Measurements from ENCODE around the gene YIPF3. TPM values are rescaled to one million over a fixed set of nuclear protein-coding genes. Genes with fewer than 3 reads are reported as not detected.
"Not testable (repeated sequence)": the region's sequence is repeated elsewhere in the genome, so short reads cannot be mapped to it uniquely, and the experiment has no call there.

Gene YIPF3
- total RNA-seq, 2 experiments from 2014 or later: 26.2 to 26.5 TPM

DNA sequence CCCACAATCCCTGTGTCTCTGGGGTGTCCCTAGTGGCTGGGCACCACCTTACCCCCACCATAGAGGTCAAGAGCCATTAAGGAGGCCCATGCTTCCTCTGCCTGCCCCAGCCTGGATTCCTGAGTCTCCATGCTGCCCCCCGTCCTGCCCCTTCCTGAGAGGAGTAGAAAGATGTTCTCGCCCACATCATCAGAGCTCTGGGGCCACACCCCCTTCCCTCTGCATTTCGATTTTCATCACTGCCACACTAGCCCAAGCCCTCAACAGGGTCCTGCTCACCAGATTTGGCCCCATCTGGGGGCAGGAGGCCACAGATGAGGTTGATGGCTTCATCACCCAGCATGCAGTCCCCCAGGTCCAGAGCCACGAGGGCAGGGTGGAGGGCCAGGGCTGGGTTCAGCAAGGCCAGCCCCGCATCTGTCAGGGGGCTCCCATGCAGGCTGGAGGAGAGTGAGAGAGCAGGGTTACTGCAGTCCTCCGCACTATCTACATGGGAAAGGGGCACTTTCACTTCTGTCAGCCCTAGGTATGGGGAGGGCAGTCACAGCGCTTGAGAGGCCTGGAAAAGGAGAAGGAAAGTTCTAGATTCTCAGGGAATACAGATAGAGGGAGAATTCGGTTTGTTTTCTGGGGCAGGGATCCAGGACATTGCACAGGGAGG, 8.1 kb downstream of the YIPF3 start:
- intact Hi-C loops (cut with micrococcal nuclease): loop anchor here (1.0 to 10.0 kb wide), 3 partner anchors 139 to 606 kb away; partner anchors contain the start of genes PTK7 and ZNF318
- no peaks in the 10 kb centered on the region for H3K9me3 Mint-ChIP-seq

DNA sequence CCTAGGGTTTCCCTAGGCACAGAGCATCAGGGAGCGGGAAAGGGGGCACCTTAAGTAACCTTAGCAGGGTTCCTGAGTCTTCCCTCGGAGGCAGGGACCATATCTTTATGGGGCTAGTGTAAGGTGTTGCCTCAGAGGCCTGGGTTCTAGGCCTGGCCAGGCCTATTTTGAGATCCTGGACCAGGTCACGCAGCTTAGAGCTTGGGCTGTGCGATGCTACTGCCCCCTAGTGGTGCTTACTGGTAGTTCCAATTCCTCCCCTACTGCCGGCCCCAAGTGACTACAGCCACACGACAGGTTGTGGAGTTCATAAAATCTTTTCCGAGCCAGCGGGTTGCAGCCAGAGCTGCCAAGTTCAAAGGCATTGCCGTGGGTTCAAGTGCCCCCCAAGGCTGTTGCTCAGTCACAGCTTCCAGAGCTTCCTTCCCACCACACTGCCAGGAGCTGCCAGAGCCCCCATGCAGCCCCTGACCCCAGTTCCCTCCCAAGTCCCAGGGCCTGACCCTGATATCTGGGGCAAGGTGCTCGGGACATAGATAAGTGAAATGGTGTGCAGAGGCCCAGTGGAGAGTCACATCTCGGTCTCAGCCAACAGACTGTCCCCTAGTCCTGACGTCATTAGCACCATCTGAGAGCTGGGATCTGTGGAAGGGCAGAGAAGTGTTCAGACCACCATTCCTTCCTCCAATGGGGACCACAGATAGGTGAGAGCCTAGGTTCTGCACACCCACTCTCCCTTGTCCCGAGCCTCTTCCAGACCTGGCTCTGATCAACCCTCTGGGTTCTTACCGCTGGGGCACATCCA, 9.9 kb downstream of the YIPF3 start:
- CTCF ChIA-PET: interaction anchor here (0.7 to 5.0 kb wide), 44 partner anchors 8 to 282 kb away, joined by 3 to 69 read pairs (median 4); partner anchors contain the start of genes CRIP3, DLK2, DNPH1 and POLR1C
- peaks cover 8% of the 10 kb centered on the region for H3K36me3 Mint-ChIP-seq (ENCODE audit: low read depth)
- H3K4me3 Mint-ChIP-seq: no peak overlapping the region
- intact Hi-C loops (cut with micrococcal nuclease): loop anchor here (1.0 to 10.0 kb wide), 5 partner anchors 52 to 605 kb away; partner anchors contain the start of genes DLK2 and PTK7
- DNase-seq: peak; percentile 89
- H3K27me3 Mint-ChIP-seq (ENCODE audit: low read depth): peaks cover 14% of the 10 kb centered on the region
- H3K27ac Mint-ChIP-seq: no peak overlapping the region
- no peaks in the 10 kb centered on the region for H3K9me3 Mint-ChIP-seq
- H3K4me1 Mint-ChIP-seq (ENCODE audit: low read depth): peaks cover 5% of the 10 kb centered on the region

More for the DNA sequence above, 8.1 kb downstream of the YIPF3 start:
- H3K36me3 Mint-ChIP-seq (ENCODE audit: low read depth): peaks cover 7% of the 10 kb centered on the region
- CTCF ChIA-PET: interaction anchor here (0.8 to 5.0 kb wide), 16 partner anchors 9 to 279 kb away, joined by 3 to 69 read pairs (median 10); partner anchors contain the start of genes CRIP3, DLK2, DNPH1 and POLR1C
- H3K4me1 Mint-ChIP-seq (ENCODE audit: low read depth): peaks cover 8% of the 10 kb centered on the region
- H3K27ac Mint-ChIP-seq: no peak overlapping the region
- DNase-seq: no peak
- peaks cover 14% of the 10 kb centered on the region for H3K27me3 Mint-ChIP-seq (ENCODE audit: low read depth)
- peak overlapping the region; percentile 68 for H3K4me3 Mint-ChIP-seq

DNA sequence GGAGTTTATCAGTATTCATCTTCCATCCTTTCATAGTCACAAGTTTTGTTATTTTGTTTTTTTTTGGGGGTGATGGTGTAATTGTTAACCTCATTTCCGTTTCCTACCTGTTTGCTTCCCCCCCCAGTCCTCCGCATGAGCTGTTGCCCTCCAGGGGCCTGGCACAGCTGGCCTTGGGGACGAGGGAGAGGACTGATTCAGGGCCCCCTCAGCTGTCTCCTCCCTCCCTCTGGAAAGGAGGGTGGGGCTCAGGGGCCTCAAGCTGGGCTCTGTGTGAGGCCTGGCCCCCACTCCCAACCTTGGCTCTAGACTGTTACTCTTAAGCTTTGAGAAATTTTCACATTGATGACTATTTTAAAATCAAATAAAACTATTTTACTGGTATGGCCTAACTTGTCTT, 10.6 kb downstream of the YIPF3 start:
- Mint-ChIP-seq H3K4me3 (no peak overlapping the region), H3K27ac (no peak overlapping the region), H3K27me3 (ENCODE audit: low read depth) (peaks cover 14% of the 10 kb centered on the region), H3K9me3 (no peaks in the 10 kb centered on the region), H3K36me3 (ENCODE audit: low read depth) (peaks cover 6% of the 10 kb centered on the region), H3K4me1 (ENCODE audit: low read depth) (peaks cover 5% of the 10 kb centered on the region)
- intact Hi-C loops (cut with micrococcal nuclease): loop anchor here (1.0 to 10.0 kb wide), 5 partner anchors 51 to 604 kb away; partner anchors contain the start of genes DLK2 and PTK7
- no peak for DNase-seq
- CTCF ChIA-PET: interaction anchor here (0.6 to 5.0 kb wide), 50 partner anchors 8 to 366 kb away, joined by 3 to 69 read pairs (median 4); partner anchors contain the start of genes CRIP3, DLK2, DNPH1 and POLR1C

DNA sequence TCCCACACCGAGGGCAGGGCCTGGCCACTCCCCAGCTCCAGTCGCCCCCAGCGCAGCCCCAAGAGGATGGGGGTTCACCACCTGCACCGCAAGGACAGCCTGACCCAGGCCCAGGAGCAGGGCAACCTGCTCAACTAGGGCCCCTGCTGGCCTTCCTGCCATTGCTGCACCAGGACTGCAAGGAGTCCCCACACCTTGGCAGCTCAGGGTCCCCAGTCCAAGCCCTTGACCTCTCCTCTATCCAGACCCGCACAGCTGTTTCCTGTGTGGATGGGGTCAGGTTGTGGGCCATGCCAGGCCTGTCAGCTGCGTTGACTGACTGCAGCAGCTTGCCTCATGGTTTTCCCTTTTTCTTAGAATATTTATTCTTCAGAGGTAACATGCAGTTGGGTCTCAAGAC, 11.0 kb downstream of the YIPF3 start:
- no peak for DNase-seq
- Mint-ChIP-seq H3K36me3 (ENCODE audit: low read depth) (peaks cover 6% of the 10 kb centered on the region), H3K4me1 (ENCODE audit: low read depth) (peaks cover 5% of the 10 kb centered on the region), H3K27ac (no peak overlapping the region), H3K4me3 (no peak overlapping the region), H3K9me3 (no peaks in the 10 kb centered on the region), H3K27me3 (ENCODE audit: low read depth) (peaks cover 14% of the 10 kb centered on the region)
- CTCF ChIA-PET: interaction anchor here (0.6 to 5.0 kb wide), 45 partner anchors 8 to 365 kb away, joined by 3 to 69 read pairs (median 4); partner anchors contain the start of genes CRIP3, DLK2, DNPH1 and POLR1C
- intact Hi-C loops (cut with micrococcal nuclease): loop anchor here (1.0 to 10.0 kb wide), 5 partner anchors 50 to 603 kb away; partner anchors contain the start of genes DLK2 and PTK7

DNA sequence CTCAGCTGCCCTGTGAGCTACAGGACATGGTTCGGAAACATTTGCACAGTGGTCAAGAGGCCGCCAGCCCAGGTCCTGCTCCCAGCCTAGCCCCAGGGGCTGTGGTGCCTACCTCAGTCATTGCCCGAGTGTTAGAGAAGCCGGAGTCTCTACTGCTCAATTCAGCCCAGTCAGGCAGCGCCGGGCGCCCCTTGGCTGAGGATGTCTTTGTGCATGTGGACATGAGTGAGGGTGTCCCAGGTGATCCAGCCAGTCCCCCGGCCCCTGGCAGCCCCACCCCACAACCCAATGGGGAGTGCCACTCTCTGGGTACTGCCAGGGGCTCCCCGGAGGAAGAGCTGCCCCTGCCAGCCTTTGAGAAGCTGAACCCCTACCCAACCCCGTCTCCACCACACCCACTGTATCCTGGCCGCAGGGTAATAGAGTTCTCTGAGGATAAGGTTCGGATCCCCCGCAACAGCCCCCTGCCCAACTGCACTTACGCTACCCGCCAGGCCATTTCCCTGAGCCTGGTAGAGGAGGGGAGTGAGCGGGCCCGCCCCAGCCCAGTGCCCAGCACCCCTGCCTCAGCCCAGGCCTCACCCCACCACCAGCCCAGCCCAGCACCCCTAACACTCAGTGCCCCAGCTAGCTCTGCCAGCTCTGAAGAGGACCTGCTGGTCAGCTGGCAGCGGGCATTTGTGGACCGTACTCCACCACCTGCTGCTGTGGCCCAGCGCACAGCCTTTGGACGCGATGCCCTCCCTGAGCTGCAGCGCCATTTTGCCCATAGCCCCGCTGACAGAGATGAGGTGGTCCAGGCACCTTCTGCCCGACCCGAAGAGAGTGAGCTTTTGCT, 11.8 kb downstream of the YIPF3 start:
- Mint-ChIP-seq H3K27ac (no peak overlapping the region), H3K4me3 (no peak overlapping the region), H3K9me3 (no peaks in the 10 kb centered on the region), H3K36me3 (ENCODE audit: low read depth) (peaks cover 6% of the 10 kb centered on the region), H3K27me3 (ENCODE audit: low read depth) (peaks cover 14% of the 10 kb centered on the region), H3K4me1 (ENCODE audit: low read depth) (peaks cover 5% of the 10 kb centered on the region)
- DNase-seq: no peak
- CTCF ChIA-PET: interaction anchor here (0.6 to 5.0 kb wide), 20 partner anchors 12 to 404 kb away, joined by 3 to 69 read pairs (median 4); partner anchors contain the start of genes DLK2, DNPH1, POLR1C and SLC22A7
- intact Hi-C loops (cut with micrococcal nuclease): loop anchor here (5.0 to 10.0 kb wide), 2 partner anchors 430 to 603 kb away; partner anchors contain the start of gene PTK7

DNA sequence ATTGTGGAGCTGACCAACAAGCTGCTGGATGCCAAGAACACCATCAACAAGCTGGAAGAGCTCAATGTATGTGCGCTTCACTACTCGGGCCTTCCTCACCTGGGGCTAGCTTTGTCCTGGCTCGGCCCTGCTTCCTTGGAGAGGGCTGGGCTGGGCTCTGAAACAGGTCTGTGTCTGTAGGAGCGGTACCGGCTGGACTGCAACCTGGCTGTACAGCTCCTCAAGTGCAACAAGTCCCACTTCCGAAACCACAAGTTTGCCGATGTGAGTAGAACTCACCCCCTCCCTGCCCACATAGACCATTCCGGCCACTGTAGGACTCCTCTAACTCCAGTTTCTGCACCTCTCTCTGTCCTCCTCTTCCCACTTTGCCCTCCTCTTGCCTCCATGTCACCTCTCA, 13.3 kb downstream of the YIPF3 start:
- H3K27me3 Mint-ChIP-seq (ENCODE audit: low read depth): peaks cover 5% of the 10 kb centered on the region
- no peak overlapping the region for H3K27ac Mint-ChIP-seq
- H3K36me3 Mint-ChIP-seq (ENCODE audit: low read depth): peaks cover 8% of the 10 kb centered on the region
- no peak overlapping the region for H3K4me3 Mint-ChIP-seq
- DNase-seq: no peak
- H3K9me3 Mint-ChIP-seq: no peaks in the 10 kb centered on the region
- intact Hi-C loops (cut with micrococcal nuclease): loop anchor here (10.0 kb wide), 1 partner anchor 429 kb away; the partner anchor contains the start of gene PTK7
- H3K4me1 Mint-ChIP-seq (ENCODE audit: low read depth): no peaks in the 10 kb centered on the region
- CTCF ChIA-PET: interaction anchor here (0.5 to 1.6 kb wide), 6 partner anchors 9 to 168 kb away, joined by 3 to 6 read pairs (median 3); no protein-coding TSS in a partner anchor

DNA sequence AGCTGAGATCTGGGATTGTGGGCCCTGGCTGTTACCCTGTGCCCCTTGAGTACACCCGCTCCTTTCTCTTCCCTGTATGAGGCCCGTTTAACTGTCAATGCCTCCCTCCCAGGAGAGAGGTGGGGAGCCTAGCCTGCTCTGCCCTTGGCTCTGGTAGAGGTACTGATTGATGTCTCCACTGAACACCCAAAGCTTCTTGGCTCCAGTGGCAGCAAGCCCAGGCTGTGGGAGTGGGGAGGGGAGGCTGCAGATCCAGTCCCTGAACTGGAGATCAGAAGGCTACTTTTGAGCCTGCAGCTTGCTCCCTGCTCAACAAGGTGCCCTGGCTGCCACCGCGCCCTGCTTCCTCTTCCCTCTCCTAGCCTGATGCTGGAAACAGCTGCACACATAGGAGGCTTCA, 14.1 kb downstream of the YIPF3 start:
- Mint-ChIP-seq H3K4me3 (no peak overlapping the region), H3K4me1 (ENCODE audit: low read depth) (no peaks in the 10 kb centered on the region), H3K27me3 (ENCODE audit: low read depth) (peaks cover under 1% of the 10 kb centered on the region), H3K27ac (no peak overlapping the region), H3K9me3 (no peaks in the 10 kb centered on the region), H3K36me3 (ENCODE audit: low read depth) (peaks cover 8% of the 10 kb centered on the region)
- intact Hi-C loops (cut with micrococcal nuclease): loop anchor here (10.0 kb wide), 1 partner anchor 428 kb away; the partner anchor contains the start of gene PTK7
- DNase-seq: no peak
- CTCF ChIA-PET: interaction anchor here (0.5 to 1.6 kb wide), 4 partner anchors 43 to 168 kb away, joined by 3 to 6 read pairs (median 4); no protein-coding TSS in a partner anchor

DNA sequence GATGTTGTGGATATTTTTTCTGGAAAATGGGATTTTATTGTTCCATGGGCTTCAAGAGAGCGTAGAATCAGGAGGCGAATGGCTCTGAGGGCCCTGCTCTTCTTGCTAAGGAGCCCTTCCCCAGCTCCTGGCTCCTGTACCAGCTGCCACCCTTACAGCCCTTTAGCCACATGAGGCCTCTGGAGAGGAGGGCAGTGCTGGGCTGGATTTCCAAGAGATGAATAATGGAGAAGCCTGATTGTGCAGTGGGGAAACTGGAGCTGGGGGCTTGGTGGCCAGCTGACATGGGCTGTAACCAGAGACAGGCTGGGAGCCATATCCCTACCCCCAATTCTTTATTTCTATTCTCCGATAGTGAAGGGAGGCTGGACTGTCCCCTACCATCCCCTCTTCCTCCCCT, 15.8 kb downstream of the YIPF3 start:
- no peaks in the 10 kb centered on the region for H3K4me1 Mint-ChIP-seq (ENCODE audit: low read depth)
- CTCF ChIA-PET: no interaction called here
- no peak overlapping the region for H3K4me3 Mint-ChIP-seq
- intact Hi-C loops (cut with micrococcal nuclease): loop anchor here (10.0 kb wide), 1 partner anchor 426 kb away; the partner anchor contains the start of gene PTK7
- H3K27ac Mint-ChIP-seq: no peak overlapping the region
- no peaks in the 10 kb centered on the region for H3K27me3 Mint-ChIP-seq (ENCODE audit: low read depth)
- H3K36me3 Mint-ChIP-seq (ENCODE audit: low read depth): peaks cover 6% of the 10 kb centered on the region
- no peak for DNase-seq
- no peaks in the 10 kb centered on the region for H3K9me3 Mint-ChIP-seq

DNA sequence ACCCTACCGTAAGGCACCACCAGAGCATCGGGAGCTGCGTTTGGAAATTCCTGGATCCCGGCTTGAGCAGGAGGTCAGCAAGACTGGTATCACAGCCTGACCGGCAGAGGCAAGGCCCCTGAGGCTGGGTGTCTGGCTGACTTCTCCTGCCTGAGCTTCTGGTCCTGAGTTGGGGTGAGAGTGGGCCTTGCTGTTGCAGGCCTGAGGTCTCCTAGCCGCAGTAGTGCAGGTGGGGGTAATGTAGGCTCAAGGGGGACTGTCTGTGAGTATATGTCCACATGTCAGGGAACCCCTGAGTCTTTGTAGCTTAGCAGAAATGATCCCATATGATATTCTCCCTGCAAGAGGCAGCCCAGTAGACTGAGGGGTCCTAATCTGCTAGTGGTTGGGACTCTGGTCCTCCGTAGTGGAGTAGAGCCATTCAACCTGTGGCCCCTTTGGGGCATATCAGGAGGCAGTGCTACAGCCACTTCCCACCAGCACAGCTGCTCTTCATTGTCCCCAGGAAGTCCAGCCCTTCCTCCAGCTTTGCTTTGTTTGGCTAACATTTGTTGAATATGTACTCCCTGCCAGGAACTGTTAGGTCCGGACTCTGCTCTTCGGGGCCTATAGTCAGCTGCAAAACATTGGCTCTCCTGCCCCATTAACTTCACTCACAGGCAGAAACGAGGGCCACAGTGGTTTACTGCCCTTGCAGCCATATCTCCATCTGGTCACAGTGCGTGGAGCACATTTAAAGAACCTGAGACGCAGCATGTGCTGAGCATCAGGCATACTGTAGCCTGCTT, 17.5 kb downstream of the YIPF3 start:
- Mint-ChIP-seq H3K4me1 (ENCODE audit: low read depth) (peaks cover 11% of the 10 kb centered on the region), H3K4me3 (no peak overlapping the region), H3K36me3 (ENCODE audit: low read depth) (peaks cover 6% of the 10 kb centered on the region), H3K9me3 (no peaks in the 10 kb centered on the region), H3K27me3 (ENCODE audit: low read depth) (no peaks in the 10 kb centered on the region), H3K27ac (no peak overlapping the region)
- CTCF ChIA-PET: interaction anchor here (1.5 kb wide), 1 partner anchor 8 kb away, joined by 5 read pairs; no protein-coding TSS in a partner anchor
- no peak for DNase-seq
- intact Hi-C loops (cut with micrococcal nuclease): no loop called here

DNA sequence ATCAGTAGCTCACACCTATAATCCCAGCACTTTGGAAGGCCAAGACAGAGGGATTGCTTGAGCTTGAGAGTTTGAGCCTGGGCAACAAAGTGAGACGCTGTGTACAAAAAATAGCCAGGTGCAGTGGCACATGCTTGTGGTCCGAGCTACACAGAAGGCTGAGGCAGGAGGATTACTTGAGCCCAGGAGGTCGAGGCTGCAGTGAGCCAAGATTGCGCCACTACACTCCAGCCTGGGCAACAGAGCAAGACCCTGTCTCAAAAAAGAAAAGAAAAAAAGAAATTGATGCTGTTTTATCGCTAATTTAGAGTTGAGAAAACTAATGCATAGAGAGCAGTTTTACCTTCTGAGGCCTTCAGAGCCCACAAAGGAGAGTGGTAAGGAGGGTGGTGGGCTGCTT, 18.4 kb downstream of the YIPF3 start:
- peaks cover 17% of the 10 kb centered on the region for H3K4me1 Mint-ChIP-seq (ENCODE audit: low read depth)
- DNase-seq; H3K27me3 Mint-ChIP-seq (ENCODE audit: low read depth); H3K36me3 Mint-ChIP-seq (ENCODE audit: low read depth); H3K27ac Mint-ChIP-seq; H3K4me3 Mint-ChIP-seq; intact Hi-C loops (cut with micrococcal nuclease); H3K9me3 Mint-ChIP-seq: not testable (repeated sequence)
- CTCF ChIA-PET: interaction anchor here (0.6 to 1.5 kb wide), 3 partner anchors 8 to 93 kb away, joined by 3 to 5 read pairs (median 4); no protein-coding TSS in a partner anchor

Data from activated naive CD4-positive, alpha-beta T cell treated with anti-CD3 and anti-CD28 coated beads for 36 hours (primary cell).